GM23338 (cell line): ENCODE data around the gene FEM1B. TPM values are rescaled to one million over a fixed set of nuclear protein-coding genes. Genes with fewer than 3 reads are reported as not detected.

Source experiments
- ATAC-seq: fragments of 200-7000 bp; cut with Tn5 transposase; 3 replicates; pipeline ENCODE4 v1.9.1; 2020
- DNase-seq: peaks from one replicate; pipeline ENCODE4 v3.0.0-alpha.2; 2015; ENCODE audit warnings: low spot score
- H2AFZ ChIP-seq: fragments of 200-600 bp; sonication (generic); 2 replicates; pipeline ENCODE4 v1.8.0; 2016; ENCODE audit warnings: antibody characterized with exemption, mild to moderate bottlenecking, moderate library complexity
- H3F3A ChIP-seq: fragments of 200-600 bp; sonication (generic); replicated peaks from 2 replicates; pipeline ENCODE4 v1.8.0; 2017; ENCODE audit warnings: antibody characterized with exemption, mixed run types, low read depth
- H3K27ac ChIP-seq: fragments of 200-600 bp; sonication (generic); 2 replicates; pipeline ENCODE4 v1.6.1; 2016; ENCODE audit warnings: low read depth
- H3K27me3 ChIP-seq: fragments of 200-600 bp; sonication (generic); 2 replicates; pipeline ENCODE4 v1.8.0; 2016; ENCODE audit warnings: mild to moderate bottlenecking, mixed run types, moderate library complexity; ENCODE audit not compliant: insufficient read depth
- H3K36me3 ChIP-seq: fragments of 200-600 bp; sonication (generic); 2 replicates; pipeline ENCODE4 v1.8.0; 2016; ENCODE audit warnings: mild to moderate bottlenecking; ENCODE audit not compliant: insufficient read depth
- H3K4me1 ChIP-seq: fragments of 200-600 bp; sonication (generic); 2 replicates; pipeline ENCODE4 v1.8.0; 2016; ENCODE audit warnings: mild to moderate bottlenecking, moderate library complexity; ENCODE audit not compliant: insufficient read depth
- H3K4me2 ChIP-seq: fragments of 200-600 bp; sonication (generic); 2 replicates; pipeline ENCODE4 v1.7.1; 2017; ENCODE audit warnings: mixed run types
- H3K4me3 ChIP-seq: fragments of 200-600 bp; sonication (generic); 2 replicates; pipeline ENCODE4 v1.6.1; 2016; ENCODE audit warnings: mixed run types
- H3K79me2 ChIP-seq: fragments of 200-600 bp; sonication (generic); replicated peaks from 2 replicates; pipeline ENCODE4 v1.8.0; 2017; ENCODE audit warnings: mild to moderate bottlenecking; ENCODE audit not compliant: insufficient read depth
- H3K9me2 ChIP-seq: fragments of 200-600 bp; sonication (generic); 2 replicates; pipeline ENCODE4 v1.8.0; 2017; ENCODE audit not compliant: insufficient read depth
- H4K20me1 ChIP-seq: fragments of 200-600 bp; sonication (generic); replicated peaks from 2 replicates; pipeline ENCODE4 v1.8.0; 2017; ENCODE audit warnings: mild to moderate bottlenecking; ENCODE audit not compliant: insufficient read depth
- H3K27ac Mint-ChIP-seq: 2 replicates; pipeline ENCODE4 v1.8.0; 2020; ENCODE audit warnings: inconsistent platforms, mild to moderate bottlenecking, moderate library complexity, mixed read lengths
- H3K27me3 Mint-ChIP-seq: 3 replicates; pipeline ENCODE4 v1.8.0; 2022; ENCODE audit warnings: low read depth, mild to moderate bottlenecking, moderate library complexity, mixed read lengths, inconsistent platforms; ENCODE audit not compliant: insufficient read depth, poor library complexity
- H3K36me3 Mint-ChIP-seq: 3 replicates; pipeline ENCODE4 v1.8.0; 2021; ENCODE audit warnings: low read depth, mild to moderate bottlenecking, inconsistent platforms, moderate library complexity, mixed read lengths
- H3K4me1 Mint-ChIP-seq: 3 replicates; pipeline ENCODE4 v1.8.0; 2020; ENCODE audit warnings: mild to moderate bottlenecking, inconsistent platforms, mixed read lengths
- H3K4me3 Mint-ChIP-seq: 3 replicates; pipeline ENCODE4 v1.8.0; 2021; ENCODE audit warnings: moderate library complexity, mild to moderate bottlenecking, inconsistent platforms, mixed read lengths
- H3K9me3 Mint-ChIP-seq: 3 replicates; pipeline ENCODE4 v1.8.0; 2020; ENCODE audit warnings: moderate library complexity, mild to moderate bottlenecking, inconsistent platforms, mixed read lengths
- CREB1 ChIP-seq: fragments of 250-450 bp; sonication (Bioruptor Pico); IDR thresholded peaks from 2 replicates; pipeline ENCODE4 v1.5.0; 2020; ENCODE audit warnings: low read depth, mild to moderate bottlenecking, moderate library complexity
- EZH2 ChIP-seq: fragments of 200-600 bp; sonication (generic); IDR thresholded peaks from one replicate; pipeline ENCODE4 v1.8.0; 2017; ENCODE audit warnings: antibody characterized with exemption, mild to moderate bottlenecking, low read depth; ENCODE audit not compliant: unreplicated experiment
- EZH2phosphoT487 ChIP-seq: fragments of 200-600 bp; sonication (generic); IDR thresholded peaks from one replicate; pipeline ENCODE4 v1.8.1; 2018; ENCODE audit warnings: antibody characterized with exemption; ENCODE audit not compliant: unreplicated experiment
- JUNB ChIP-seq: IDR thresholded peaks from one replicate; pipeline ENCODE4 v1.6.1; 2016; ENCODE audit warnings: antibody characterized with exemption; ENCODE audit not compliant: unreplicated experiment
- NANOG ChIP-seq: IDR thresholded peaks from 2 replicates; pipeline ENCODE4 v1.6.1; 2016; ENCODE audit warnings: antibody characterized with exemption, borderline replicate concordance
- POLR2AphosphoS5 ChIP-seq: IDR thresholded peaks from 2 replicates; pipeline ENCODE4 v1.6.1; 2016; ENCODE audit warnings: antibody characterized with exemption, low read depth
- REST ChIP-seq: IDR thresholded peaks from one replicate; pipeline ENCODE4 v1.6.1; 2018; ENCODE audit warnings: antibody characterized with exemption; ENCODE audit not compliant: unreplicated experiment
- STAT1 ChIP-seq: IDR thresholded peaks from one replicate; pipeline ENCODE4 v1.6.1; 2016; ENCODE audit warnings: antibody characterized with exemption; ENCODE audit not compliant: unreplicated experiment
- ZNF114 ChIP-seq: fragments of 250-450 bp; sonication (Bioruptor Pico); IDR thresholded peaks from 2 replicates; pipeline ENCODE4 v1.5.0; 2020; ENCODE audit warnings: mild to moderate bottlenecking, moderate library complexity
- ZNF331 ChIP-seq: fragments of 250-450 bp; sonication (Bioruptor Pico); IDR thresholded peaks from 2 replicates; pipeline ENCODE4 v1.5.0; 2020; ENCODE audit warnings: low read depth, mild to moderate bottlenecking, moderate library complexity
- polyA plus RNA-seq: library from polyadenylated mRNA; unstranded; fragments of >200 nt; fragmentation: Nextera tagmentation; extraction: Ambion mirVana; gene quantifications from 2 replicates; pipeline ENCODE4 v1.2.1, GENCODE V29; 2016
- total RNA-seq: library from RNA; depleted of rRNA; stranded (reverse); fragments of >200 nt; shearing (Covaris generic); gene quantifications from 2 replicates; pipeline ENCODE4 v1.2.3, GENCODE V29; 2014
- TF ChIP-seq, protein P1 (sequence below): IDR thresholded peaks from 2 replicates; pipeline ENCODE4 v1.6.1; 2016; ENCODE audit warnings: antibody characterized with exemption
- TF ChIP-seq, protein P2 (sequence below), 2 experiments: fragments of 200-600 bp in 1 of 2; sonication (generic) in 1 of 2; conservative IDR thresholded peaks; 2 replicates each; pipeline versions ENCODE4 v1.5.1 to v1.6.1; 2016 to 2017; ENCODE audit warnings: antibody characterized with exemption in 2 of 2, low read depth in 2 of 2, mild to moderate bottlenecking in 2 of 2, moderate library complexity in 1 of 2

The FEM1B gene
- total and polyA plus RNA-seq, 2 experiments from 2014 or later = 13.0 to 82.0 TPM

DNA sequence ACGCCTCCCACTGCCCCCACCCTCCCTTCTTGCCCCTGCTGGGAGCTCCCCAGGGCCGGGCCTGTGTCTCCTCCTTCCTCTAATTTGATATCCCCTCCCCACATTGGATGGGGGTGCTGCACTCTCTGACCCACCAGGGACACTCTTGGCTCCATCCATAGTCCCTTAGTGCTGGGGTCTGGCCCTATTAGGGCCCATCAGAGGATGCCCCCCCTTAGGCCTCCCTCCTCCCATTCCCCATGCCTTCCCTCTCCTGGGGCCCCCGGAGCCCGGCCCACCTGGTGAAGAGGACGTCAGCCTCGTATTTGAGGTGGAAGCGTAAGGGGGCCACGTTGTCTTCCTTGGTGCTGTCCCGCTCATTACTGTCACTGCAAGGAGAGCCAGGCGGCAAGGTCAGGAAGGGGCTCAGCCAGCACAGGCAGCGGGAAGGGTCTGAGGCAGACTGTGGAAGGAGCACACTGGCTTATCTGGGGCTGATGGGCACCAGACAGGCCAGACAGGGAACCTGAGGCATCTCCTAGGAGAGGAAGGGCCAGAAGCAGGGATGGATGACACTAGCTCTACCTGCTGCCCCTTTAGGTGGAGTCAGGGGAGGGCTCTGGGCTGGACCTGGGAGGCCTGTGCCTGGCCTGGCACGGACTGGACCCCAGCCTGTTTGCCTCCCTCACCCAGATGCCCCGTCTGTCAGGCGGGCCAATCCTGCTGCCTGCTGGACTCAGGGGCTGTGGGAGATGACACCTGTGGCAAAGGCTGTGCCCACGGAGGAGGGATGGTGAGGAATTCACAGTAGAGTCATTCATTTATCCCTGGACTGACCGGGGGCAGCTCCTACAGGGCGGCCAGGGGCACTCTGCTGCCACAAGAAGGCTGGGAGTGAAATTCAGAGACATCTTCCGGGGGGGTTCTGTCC is 36.2 kb downstream of the FEM1B start (continued):
- TF ChIP-seq, protein P1, sequence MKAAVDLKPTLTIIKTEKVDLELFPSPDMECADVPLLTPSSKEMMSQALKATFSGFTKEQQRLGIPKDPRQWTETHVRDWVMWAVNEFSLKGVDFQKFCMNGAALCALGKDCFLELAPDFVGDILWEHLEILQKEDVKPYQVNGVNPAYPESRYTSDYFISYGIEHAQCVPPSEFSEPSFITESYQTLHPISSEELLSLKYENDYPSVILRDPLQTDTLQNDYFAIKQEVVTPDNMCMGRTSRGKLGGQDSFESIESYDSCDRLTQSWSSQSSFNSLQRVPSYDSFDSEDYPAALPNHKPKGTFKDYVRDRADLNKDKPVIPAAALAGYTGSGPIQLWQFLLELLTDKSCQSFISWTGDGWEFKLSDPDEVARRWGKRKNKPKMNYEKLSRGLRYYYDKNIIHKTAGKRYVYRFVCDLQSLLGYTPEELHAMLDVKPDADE = no peak
- TF ChIP-seq CREB1 (CRISPR knock-in tag) (no peak), NANOG (no peak), ZNF331 (CRISPR knock-in tag) (no peak), POLR2AphosphoS5 (no peak), EZH2 (no peak), STAT1 (no peak), EZH2phosphoT487 (no peak), JUNB (no peak), ZNF114 (CRISPR knock-in tag) (no peak)
- TF ChIP-seq, protein P2, sequence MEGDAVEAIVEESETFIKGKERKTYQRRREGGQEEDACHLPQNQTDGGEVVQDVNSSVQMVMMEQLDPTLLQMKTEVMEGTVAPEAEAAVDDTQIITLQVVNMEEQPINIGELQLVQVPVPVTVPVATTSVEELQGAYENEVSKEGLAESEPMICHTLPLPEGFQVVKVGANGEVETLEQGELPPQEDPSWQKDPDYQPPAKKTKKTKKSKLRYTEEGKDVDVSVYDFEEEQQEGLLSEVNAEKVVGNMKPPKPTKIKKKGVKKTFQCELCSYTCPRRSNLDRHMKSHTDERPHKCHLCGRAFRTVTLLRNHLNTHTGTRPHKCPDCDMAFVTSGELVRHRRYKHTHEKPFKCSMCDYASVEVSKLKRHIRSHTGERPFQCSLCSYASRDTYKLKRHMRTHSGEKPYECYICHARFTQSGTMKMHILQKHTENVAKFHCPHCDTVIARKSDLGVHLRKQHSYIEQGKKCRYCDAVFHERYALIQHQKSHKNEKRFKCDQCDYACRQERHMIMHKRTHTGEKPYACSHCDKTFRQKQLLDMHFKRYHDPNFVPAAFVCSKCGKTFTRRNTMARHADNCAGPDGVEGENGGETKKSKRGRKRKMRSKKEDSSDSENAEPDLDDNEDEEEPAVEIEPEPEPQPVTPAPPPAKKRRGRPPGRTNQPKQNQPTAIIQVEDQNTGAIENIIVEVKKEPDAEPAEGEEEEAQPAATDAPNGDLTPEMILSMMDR (conservative IDR thresholded peaks at IDR 0.05; ENCODE audit: low read depth in 2 of 2) = no peak

DNA sequence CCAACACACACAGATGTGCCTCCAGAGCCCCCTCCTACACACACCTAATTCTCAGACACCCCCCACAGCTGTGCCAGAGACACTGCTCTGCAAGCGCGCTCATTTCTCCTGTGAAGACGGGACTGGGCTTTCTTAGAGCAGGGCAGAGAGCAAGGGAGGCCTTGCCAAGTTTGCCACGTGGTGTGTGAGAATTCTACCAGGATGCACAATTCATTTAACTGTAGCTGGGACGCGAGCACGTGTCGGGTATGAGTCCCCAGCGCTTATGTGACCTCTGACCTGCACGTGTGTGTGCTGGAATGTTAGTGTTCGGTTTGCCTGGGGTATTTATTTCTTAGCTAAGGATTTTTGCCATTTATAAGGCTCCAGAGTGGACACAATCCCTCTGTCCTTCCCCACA is 37.0 kb downstream of the FEM1B start:
- Histone ChIP-seq H3K27me3 (no peaks in the 10 kb centered on the region), H3K4me1 (peaks cover 18% of the 10 kb centered on the region), H3K9me2 (no peaks in the 10 kb centered on the region), H3F3A (0 out of 2 replicates have a peak, but pooled peaks cover 4% of the 10 kb centered on the region), H3K4me2 (no peak overlapping the region), H4K20me1 (no peaks in the 10 kb centered on the region), H3K4me3 (no peak overlapping the region), H3K79me2 (no peaks in the 10 kb centered on the region), H3K36me3 (no peaks in the 10 kb centered on the region), H3K27ac (no peak overlapping the region), H2AFZ (no peak overlapping the region)
- H3K27ac Mint-ChIP-seq = no peak overlapping the region
- H3K4me3 Mint-ChIP-seq = no peak overlapping the region
- peaks cover 41% of the 10 kb centered on the region for H3K4me1 Mint-ChIP-seq
- no peak for ATAC-seq
- DNase-seq = no peak
- no peaks in the 10 kb centered on the region for H3K9me3 Mint-ChIP-seq
- no peaks in the 10 kb centered on the region for H3K36me3 Mint-ChIP-seq
- H3K27me3 Mint-ChIP-seq = peaks cover 16% of the 10 kb centered on the region
- TF ChIP-seq JUNB = no peak
- TF ChIP-seq STAT1 = no peak
- TF ChIP-seq ZNF114 (CRISPR knock-in tag) = no peak
- TF ChIP-seq, protein P2 (conservative IDR thresholded peaks at IDR 0.05; ENCODE audit: low read depth in 2 of 2) = no peak
- TF ChIP-seq NANOG = no peak
- TF ChIP-seq REST = no peak
- no peak for TF ChIP-seq POLR2AphosphoS5
